ENCODE measurements around the gene CASP10. TPM values are rescaled to one million over a fixed set of nuclear protein-coding genes. Genes with fewer than 3 reads are reported as not detected.
A peak's percentile ranks its signal among the peaks of the same experiment; 100 is the strongest.

CASP10 gene
- total and polyA plus RNA-seq, 2 of the 13 experiments (the other 11 are each of a cell fraction or from before 2014, with no cell fraction given): 22.2 to 23.8 TPM

DNA sequence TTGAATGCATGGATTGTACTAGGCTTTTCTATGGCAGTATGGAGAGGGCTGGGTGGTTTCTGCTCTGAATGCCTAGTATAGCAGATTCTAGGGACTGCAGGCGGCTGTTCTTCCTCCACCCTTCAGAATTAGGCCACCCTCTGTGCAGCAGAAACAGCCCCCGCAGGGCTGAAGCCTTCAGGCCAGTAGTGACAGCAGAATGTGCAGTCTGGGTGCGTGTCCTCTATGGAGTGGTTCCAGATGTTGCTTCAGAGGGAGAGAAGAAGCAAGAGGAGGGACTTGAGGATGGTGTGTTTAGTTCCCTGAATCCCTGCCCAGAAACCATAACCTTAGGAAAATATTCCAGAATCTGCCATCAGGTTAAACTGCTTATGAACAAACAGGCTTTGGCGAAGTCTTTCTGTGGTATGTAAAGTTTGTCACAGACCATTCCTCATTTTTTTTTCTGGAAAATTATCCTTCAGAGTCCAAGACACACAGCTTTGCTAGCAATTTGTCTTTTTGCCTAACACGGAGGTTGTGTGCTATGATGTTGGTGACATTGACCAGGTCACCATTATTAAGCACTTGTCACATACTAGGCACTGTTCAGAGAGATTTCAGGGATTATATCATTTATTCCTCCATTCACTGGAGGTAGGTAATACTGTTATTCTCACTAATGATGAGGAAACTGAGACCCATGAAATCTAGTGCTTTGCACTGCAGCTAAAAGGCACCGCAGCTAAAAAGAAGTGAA is 21.1 kb downstream of the CASP10 start (continued):
- TF ChIP-seq ZNF646 (CRISPR knock-in tag; IDR thresholded peaks at IDR 0.05) (no peak), HNRNPL (IDR thresholded peaks at IDR 0.05; ENCODE audit: low read depth, low read length) (no peak), MBNL3 (CRISPR knock-in tag; conservative IDR thresholded peaks at IDR 0.05) (no peak), STAG1 (CRISPR knock-in tag; IDR thresholded peaks at IDR 0.05) (no peak), ZNF556 (CRISPR knock-in tag; IDR thresholded peaks at IDR 0.05; ENCODE audit: borderline replicate concordance) (0 out of 2 replicates have a peak, but pooled peaks have one; percentile 56), GZF1 (CRISPR knock-in tag; IDR thresholded peaks at IDR 0.05) (no peak), RARG (CRISPR knock-in tag; IDR thresholded peaks at IDR 0.05; ENCODE audit: low read depth) (0 out of 2 replicates have a peak, but pooled peaks have one; percentile 38), AKAP8 (CRISPR knock-in tag; IDR thresholded peaks at IDR 0.05) (no peak), ATF6 (CRISPR knock-in tag; conservative IDR thresholded peaks at IDR 0.05) (no peak), ZNF33A (CRISPR knock-in tag; IDR thresholded peaks at IDR 0.05; ENCODE audit: borderline replicate concordance) (no peak), ZNF224 (CRISPR knock-in tag; IDR thresholded peaks at IDR 0.05) (0 out of 2 replicates have a peak, but pooled peaks have one; percentile 64), NR2F2 (IDR thresholded peaks at IDR 0.05; ENCODE audit: borderline replicate concordance, low read depth) (no peak), MAFG (CRISPR knock-in tag; IDR thresholded peaks at IDR 0.05) (no peak), SNAPC2 (CRISPR knock-in tag; IDR thresholded peaks at IDR 0.05) (no peak), KAT7 (CRISPR knock-in tag; IDR thresholded peaks at IDR 0.05; ENCODE audit: borderline replicate concordance) (0 out of 2 replicates have a peak, but pooled peaks have one; percentile 8), NFATC3 (CRISPR knock-in tag; IDR thresholded peaks at IDR 0.05) (no peak), MIXL1 (CRISPR knock-in tag; IDR thresholded peaks at IDR 0.05) (no peak), GATA4 (IDR thresholded peaks at IDR 0.05; ENCODE audit: borderline replicate concordance, low read depth) (0 out of 2 replicates have a peak, but pooled peaks have one; percentile 37), ISX (CRISPR knock-in tag; conservative IDR thresholded peaks at IDR 0.05) (no peak)
- TF ChIP-seq, protein P1, sequence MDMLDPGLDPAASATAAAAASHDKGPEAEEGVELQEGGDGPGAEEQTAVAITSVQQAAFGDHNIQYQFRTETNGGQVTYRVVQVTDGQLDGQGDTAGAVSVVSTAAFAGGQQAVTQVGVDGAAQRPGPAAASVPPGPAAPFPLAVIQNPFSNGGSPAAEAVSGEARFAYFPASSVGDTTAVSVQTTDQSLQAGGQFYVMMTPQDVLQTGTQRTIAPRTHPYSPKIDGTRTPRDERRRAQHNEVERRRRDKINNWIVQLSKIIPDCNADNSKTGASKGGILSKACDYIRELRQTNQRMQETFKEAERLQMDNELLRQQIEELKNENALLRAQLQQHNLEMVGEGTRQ (IDR thresholded peaks at IDR 0.05; ENCODE audit: low read depth, low read length): no peak
- TF ChIP-seq, protein P1 (CRISPR knock-in tag; IDR thresholded peaks at IDR 0.05; ENCODE audit: borderline replicate concordance): no peak

Measured in HepG2 (cell line).